Hematopoietic multipotent progenitor cell treated with erythropoietin and hydrocortisone succinate and interleukin-3 and kit ligand, for 15 days (in vitro differentiated cells): Measurements from ENCODE around the gene TEX35.

Experiments
- DNase-seq: peaks from one replicate; pipeline ENCODE4 v3.0.0-alpha.2; 2015; ENCODE audit warnings: low spot score

TEX35 gene

DNA sequence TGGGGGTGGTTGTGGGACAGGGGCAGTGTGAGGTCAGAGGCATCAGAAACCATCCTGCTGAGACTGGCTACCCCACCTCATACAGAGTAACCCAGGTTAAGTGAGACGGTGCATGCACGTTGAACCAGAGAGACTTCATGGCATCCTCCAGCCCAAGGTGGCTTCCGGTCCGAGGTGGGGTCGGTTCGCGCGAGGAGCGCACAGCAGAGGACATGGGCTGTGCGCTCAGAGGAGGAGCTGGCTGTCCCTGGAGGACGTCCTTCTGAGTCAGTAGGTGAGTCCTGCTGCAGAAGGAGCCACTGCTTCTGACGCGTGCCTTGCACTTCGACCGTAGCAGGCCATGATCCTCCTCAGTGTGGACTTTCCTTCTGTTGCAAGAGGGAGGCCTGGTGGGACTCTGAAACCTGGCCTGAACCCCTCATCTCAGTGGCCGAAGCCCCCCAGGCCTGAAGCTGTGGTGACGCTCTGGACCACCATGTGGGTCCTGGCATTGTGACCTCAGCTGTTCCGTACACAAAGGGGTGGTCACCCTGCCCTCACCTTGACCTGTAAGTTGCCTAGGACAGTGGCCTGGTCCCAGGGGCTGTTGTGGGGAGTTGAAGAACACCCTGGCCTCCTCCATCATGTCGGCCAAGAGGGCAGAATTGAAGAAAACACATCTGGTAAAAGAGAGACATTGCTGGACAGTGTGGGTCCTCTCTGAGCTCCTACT is at the start of gene TEX35:
TSS of gene TEX35 (plus strand) at position 544 of the 712 bp plus-strand sequence. CDS start at position 624, 80 bp downstream.
- DNase-seq: no peak

DNA sequence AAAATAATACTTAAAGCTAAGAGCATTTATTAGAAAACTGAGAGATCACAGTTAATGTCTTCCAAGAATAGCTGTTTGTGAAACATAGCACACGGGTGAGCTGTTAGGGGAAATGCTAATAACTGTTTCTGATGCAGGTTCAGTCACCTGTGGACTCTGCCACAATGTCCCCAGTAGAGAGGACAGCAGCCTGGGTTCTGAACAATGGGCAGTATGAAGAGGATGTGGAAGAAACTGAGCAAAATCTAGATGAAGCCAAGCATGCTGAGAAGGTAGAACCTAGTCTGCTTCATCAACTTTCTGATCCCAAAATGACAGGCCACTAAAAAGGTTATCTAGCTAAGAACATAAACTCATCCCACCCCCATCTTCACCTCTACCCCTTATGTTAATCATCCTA is 48.8 kb upstream of the TEX35 start:
- no peak for DNase-seq

DNA sequence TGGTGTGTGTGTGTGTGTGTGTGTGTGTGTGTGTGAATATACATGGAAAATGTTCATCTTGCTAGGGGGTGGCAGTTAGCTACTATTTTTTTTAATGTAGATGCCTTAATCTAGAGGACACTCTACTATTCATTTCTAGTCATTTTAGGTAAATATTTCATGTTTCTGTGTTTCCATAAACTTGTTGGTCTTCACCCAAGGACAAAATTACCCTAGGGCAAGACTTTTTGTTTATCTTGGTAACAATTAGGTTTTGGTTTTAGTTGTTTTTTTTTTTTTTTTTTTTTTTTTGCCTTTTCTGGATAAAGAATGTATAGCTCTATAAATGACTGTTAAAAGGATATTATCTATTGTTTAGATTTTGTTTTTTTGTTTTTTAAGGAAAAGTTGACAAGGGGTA is 48.3 kb upstream of the TEX35 start:
- DNase-seq: no peak

GRCh38 chr1:178465011-178465410 is 47.9 kb upstream of the TEX35 start:
- no peak for DNase-seq

DNA sequence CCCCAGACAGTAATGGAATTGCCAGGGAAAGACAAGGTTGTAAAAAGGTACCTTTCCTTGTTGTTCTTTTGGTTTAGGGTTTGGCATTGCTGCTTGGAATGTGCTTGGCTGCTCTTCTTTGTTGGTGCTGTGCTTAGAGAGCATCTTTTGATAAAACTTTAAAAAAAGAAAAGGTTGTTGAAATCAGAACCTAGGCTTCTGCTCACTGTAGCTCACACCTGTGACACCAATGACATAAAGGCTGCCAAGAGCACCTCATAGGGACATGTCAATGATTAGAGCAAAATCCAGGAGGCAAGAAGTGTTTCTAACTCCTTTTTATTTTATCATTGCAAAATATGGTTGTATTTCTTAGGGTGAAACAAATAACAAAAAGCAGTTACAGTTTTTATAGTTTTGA is 45.1 kb upstream of the TEX35 start:
- no peak for DNase-seq

- DNase-seq: no peak
These were observed 42.4 kb upstream of the TEX35 start for GRCh38 chr1:178470411-178470960.

GRCh38 chr1:178472531-178472930 is 40.4 kb upstream of the TEX35 start:
- DNase-seq: no peak

- no peak for DNase-seq
These were observed 35.5 kb upstream of the TEX35 start for GRCh38 chr1:178477373-178477772.

DNA sequence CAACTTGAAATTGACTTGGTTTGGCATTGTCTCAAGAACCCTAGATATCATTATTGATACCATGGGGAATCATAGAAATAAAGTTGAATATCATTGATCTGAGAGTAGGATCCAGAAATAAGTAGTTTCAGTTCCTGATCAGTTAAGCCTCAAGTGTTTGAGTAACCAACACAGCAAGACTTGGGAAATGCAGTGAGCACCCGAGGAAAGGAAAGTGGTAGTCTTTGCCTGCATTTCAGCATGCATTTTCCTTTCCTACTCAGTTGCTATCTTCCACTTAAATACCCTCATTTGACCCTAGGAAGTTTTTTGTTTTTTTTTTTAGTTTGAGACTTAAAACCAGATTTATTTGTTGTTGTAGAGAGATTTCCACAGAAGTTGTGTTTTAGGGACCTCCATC is 35.1 kb upstream of the TEX35 start:
- DNase-seq: no peak

- no peak for DNase-seq
These were observed 29.5 kb upstream of the TEX35 start for GRCh38 chr1:178483251-178483957.

DNA sequence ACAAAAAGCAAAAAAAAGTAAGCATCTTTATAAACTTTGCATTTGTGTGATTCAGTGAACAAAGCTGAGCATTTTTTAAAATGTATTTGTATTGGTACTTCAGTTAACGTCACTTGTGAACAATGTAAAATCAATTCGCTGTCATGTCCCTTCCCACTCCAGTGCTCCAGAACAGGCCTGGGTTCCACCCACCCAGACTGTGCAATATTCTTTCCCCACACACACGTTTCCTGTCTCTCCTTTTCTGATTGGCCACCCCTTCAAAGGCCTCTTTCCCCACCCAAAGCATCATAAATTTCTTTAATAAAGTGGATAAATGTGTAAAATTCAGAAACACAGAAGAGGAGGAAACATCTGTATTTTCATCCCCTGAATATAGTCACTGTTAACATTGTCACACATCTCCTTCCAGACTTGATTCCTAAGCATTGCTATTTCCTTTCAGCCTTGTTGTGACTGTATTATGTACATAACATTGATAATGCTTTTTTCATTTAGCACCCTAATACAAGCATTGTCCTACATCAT is 28.1 kb upstream of the TEX35 start:
- DNase-seq: no peak

DNA sequence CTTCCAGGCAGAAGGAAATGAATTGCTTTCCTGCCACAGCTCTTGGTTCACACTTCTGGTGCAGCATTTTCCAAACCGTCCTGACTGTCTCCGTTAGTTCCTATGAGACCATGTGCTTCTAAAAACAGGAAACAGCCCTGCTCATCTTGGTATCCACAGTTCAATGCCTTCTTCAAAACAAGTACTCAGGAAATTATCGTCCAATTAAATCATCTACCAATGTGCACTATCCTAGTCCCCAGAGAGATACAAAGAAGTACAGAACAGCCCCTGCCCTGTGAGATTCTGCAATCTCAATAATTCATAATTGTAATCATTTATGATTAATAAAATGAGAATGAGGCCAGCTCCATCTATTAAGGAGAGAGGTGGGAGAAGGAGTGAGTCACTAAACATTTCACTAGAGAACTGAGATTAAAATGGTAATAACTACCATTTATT is 27.3 kb upstream of the TEX35 start:
- no peak for DNase-seq

DNA sequence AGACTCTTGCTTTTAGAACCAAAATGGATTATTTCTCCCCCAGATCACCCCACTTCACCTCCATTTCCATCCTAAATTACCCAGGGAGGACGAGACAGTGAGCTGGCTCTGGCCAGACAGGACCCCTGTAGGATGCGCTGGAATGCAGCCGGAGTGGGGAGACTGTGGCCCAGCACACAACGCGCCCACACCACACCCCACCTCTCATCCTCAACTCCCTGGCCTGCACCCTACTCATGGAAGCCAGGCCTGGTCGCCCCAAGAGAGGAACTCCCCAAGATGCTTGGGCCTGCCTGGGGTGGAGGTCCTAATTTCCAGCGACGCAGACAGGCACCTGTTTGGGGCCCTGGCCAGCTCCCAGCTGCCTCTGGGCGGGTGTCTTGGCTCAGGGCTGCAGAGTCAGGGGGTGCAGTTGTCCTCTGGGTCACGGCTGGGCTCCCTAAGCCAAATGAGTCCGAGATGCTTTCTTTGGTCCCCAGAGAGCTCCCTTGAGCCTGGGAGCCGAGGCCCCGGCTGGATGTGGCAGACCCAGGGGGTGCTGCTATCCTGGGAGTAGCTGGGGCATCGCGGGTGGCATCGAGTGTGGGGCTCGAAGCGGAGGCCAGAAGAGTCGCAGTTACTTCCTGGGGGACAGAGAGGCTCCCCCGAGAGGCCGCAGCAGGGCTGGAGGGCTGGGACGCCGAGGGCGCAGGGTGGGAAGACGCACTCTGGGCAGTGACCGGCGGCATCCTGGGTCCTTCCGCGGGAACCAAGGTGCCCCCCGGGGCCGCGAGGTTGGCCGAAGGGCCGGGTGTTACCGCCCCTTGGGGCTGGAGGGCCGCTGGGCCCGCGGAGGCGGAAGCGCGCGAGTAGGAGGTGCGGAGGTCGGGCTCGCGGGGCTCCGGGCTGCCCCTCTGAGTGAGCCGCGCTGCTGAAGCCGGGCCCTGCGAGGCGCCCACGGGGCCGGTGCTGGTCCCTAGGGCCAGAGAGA is 26.5 kb upstream of the TEX35 start:
- no peak for DNase-seq

DNA sequence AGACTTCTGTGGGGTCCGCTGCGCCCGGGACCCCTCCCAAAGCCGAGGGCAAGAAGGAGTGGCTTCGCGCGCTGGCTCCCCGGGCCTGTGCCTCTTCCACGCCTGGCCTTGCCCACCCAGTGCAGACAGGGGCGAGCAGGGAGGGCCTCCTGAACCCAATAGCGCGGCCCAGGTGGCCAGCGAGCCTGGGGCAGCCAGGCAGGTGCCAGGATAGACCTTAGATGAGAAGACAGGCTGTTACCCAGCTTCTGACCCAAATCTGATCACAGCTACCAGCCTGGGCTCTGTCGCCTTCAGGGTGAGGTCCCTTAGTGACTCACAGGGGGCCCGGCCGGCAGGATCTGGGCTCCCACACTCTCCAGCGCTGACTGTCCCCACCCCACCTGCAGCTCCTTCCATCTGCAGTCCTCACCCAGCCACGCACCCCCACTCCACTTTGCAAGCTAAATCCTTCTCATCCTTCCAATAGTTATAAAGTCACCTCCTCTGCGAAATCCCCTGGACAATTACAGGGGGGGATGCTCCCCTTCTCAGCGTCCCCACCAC is 25.8 kb upstream of the TEX35 start:
- DNase-seq: no peak

DNA sequence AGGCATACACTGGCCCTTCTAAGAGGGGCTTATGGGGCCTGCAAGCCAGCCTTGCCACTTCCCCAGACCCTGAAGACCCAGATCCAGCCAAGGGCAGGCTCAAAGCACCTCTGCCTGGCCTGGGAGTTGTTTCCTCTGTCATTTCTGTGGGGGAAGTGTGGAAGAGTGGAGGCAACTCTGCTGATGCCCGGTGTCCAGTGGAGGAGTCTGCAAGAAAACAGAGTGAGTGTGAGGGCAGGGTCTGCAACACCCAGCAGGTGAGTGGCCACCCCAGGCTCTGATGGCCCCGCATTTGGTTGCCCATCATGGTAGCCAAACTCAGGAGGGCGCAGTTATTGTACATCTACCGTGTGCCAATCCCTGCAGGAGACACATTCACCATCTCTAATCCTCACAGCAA is 24.5 kb upstream of the TEX35 start:
- DNase-seq: no peak

DNA sequence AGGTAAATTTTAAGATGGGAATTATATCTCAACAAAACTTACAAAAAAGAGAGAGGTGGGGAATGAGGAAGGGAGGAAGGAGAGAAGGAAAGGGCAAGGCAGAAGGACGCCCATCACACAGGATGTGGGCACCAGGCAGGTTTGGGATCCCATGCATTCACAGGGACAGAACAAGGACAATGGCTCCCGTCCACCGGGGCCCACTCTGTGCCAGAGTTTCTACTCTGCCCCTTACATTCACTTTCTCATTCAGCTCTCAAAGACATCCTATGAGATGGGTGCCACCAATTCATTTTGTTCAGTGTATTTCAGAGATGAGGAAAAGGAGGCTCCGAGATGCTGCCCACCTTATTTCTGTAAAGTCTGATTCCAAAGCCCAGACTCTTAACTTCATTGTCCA is 23.5 kb upstream of the TEX35 start:
- no peak for DNase-seq

DNA sequence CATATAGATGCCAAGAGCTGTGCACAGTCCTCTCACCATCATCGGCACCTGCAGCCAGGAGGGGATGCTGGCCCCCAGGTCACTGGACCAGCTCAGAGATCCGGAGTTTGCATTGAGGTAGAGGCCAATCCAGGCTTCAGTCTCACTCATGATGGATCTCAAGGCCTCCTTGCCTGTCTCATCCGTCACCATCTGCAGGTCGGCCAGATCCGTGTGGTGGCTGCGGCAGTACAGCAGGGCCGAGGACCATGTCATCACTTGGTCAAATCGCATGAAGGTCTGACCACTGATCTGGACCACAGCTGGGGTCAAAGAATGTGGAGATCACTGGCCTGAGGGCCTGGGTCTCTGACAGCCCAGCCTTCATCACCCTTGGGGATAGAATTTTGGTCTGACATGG is 22.8 kb upstream of the TEX35 start:
- DNase-seq: no peak

GRCh38 chr1:178490967-178491366 is 21.9 kb upstream of the TEX35 start:
- no peak for DNase-seq

DNA sequence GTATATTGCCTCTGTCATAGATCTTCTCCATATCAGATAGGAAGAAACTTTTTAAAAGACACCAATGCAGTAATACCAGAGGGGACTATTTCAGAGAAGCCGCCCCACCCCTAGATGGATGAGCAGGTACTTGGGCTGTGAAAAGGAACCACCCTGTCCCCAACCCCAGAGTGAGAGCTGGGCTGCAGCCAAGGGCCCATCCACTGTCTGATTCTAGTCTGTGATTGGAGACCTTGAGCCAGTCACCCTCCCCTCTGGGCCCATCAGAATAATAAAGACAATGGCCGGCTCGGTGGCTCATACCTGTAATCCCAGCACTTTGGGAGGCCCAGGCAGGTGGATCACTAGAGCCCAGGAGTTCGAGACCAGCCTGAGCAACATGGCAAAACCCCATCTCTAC is 21.2 kb upstream of the TEX35 start:
- no peak for DNase-seq

DNA sequence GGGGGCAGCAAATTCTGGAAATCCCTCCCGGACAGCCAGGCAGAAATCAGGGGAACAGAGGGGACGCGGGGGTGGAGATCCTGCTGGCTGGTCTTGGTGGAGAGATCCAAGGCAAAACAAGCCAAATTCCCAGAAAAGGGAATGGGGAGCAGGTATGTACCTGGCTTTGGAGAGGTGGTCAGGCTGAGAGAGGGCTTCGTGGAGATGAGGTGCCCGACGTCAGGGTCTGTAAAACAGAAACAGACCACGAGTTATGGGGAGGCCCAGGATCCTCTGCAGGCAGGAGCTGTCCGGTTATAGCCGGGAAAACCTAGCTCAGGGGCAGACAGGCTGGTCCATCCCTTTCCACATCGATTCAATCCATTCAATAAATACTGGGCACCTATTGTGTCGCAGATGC is 20.6 kb upstream of the TEX35 start:
- no peak for DNase-seq

DNA sequence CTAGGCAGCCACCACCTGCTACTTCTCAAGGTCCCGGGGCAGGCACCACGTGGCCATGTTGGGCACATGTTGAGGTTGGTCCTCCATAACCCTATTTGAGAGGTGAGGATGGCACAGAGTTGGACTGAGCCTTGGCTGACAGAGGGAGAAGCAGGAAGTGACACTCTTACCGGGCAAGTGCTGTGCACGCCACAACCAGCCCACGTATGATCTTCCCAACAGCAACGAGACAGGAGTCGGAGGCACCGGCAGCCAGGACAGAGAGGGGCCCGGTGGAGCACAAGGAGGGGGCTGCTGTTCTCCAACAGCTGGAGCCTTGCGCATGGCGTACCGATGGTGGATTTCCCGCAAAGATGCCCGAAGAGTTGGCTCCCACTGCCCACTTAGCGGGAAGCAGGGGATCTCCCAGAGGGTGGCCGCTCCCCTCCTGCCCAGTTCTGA is 19.6 kb upstream of the TEX35 start:
- DNase-seq: no peak

- no peak for DNase-seq
These were observed 18.3 kb upstream of the TEX35 start for GRCh38 chr1:178494569-178494971.
